ENCODE data around the gene PTMS. TPM values are rescaled to one million over a fixed set of nuclear protein-coding genes. Genes with fewer than 3 reads are reported as not detected.

PTMS gene
- total and polyA plus RNA-seq, 2 of the 13 experiments (the other 11 are each of a cell fraction or from before 2014, with no cell fraction given), result 40.5 to 82.4 TPM

DNA sequence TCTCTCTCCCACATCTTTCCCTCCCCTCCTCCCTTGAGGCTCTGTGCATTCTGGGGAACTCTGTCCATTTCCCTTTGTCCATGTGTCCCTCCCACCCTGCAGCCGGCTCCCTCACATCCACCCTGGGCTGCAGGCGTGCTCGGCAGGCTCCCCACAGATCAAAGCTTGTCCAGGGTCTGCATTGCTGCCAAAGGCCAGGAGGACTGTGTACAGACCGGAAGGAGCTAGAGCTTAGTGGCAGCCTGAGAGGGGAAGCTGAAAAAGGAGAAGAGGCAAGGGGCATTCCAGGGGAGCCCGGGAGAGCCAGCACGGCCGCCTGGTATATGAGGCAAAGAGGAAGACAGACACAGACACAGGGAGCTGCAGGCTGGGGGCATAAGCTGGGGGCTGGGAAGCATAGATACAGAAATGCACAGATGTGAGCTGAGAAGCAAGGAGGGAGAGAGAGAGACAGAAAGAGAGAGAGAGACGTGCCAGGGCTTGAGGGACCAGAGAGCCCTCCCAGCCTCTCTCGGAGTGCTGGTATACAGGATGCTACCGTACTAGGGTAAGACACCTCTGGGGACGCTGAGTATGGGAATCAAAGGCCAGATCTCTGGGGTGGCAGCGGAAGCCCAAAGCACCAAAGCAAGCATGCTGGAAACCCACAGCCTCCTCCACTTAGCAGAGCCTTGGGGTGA lies 26.5 kb downstream of the PTMS start (continued):
- TF ChIP-seq RFX3 (CRISPR knock-in tag; IDR thresholded peaks at IDR 0.05), result no peak
- peak; percentile 53; the same call in 1 of the 2 replicates for TF ChIP-seq ZNF232 (CRISPR knock-in tag; IDR thresholded peaks at IDR 0.05; ENCODE audit: borderline replicate concordance)
- no peak for TF ChIP-seq MAFG (CRISPR knock-in tag; IDR thresholded peaks at IDR 0.05)
- TF ChIP-seq KDM2A (CRISPR knock-in tag; IDR thresholded peaks at IDR 0.05; ENCODE audit: borderline replicate concordance, low read depth), result peak; percentile 77
- no peak for TF ChIP-seq ZFYVE20 (CRISPR knock-in tag; IDR thresholded peaks at IDR 0.05; ENCODE audit: borderline replicate concordance, low read depth)
- TF ChIP-seq, protein P1, sequence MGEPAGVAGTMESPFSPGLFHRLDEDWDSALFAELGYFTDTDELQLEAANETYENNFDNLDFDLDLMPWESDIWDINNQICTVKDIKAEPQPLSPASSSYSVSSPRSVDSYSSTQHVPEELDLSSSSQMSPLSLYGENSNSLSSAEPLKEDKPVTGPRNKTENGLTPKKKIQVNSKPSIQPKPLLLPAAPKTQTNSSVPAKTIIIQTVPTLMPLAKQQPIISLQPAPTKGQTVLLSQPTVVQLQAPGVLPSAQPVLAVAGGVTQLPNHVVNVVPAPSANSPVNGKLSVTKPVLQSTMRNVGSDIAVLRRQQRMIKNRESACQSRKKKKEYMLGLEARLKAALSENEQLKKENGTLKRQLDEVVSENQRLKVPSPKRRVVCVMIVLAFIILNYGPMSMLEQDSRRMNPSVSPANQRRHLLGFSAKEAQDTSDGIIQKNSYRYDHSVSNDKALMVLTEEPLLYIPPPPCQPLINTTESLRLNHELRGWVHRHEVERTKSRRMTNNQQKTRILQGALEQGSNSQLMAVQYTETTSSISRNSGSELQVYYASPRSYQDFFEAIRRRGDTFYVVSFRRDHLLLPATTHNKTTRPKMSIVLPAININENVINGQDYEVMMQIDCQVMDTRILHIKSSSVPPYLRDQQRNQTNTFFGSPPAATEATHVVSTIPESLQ (CRISPR knock-in tag; conservative IDR thresholded peaks at IDR 0.05), result no peak
- 0 out of 2 replicates have a peak, but pooled peaks have one; percentile 6 for TF ChIP-seq FOSL2 (CRISPR knock-in tag; IDR thresholded peaks at IDR 0.05)
- no peak; the same call in 1 of the 2 replicates for TF ChIP-seq RCOR2 (CRISPR knock-in tag; IDR thresholded peaks at IDR 0.05)
- peak in 1 of 2 experiments; percentile 59; a peak in 2 of 4 replicates for TF ChIP-seq POLR2A (IDR thresholded peaks at IDR 0.05; ENCODE audit: insufficient read depth in 1 of 2, low read depth in 2 of 2, low read length in 2 of 2)
- TF ChIP-seq, protein P2, sequence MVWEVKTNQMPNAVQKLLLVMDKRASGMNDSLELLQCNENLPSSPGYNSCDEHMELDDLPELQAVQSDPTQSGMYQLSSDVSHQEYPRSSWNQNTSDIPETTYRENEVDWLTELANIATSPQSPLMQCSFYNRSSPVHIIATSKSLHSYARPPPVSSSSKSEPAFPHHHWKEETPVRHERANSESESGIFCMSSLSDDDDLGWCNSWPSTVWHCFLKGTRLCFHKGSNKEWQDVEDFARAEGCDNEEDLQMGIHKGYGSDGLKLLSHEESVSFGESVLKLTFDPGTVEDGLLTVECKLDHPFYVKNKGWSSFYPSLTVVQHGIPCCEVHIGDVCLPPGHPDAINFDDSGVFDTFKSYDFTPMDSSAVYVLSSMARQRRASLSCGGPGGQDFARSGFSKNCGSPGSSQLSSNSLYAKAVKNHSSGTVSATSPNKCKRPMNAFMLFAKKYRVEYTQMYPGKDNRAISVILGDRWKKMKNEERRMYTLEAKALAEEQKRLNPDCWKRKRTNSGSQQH (CRISPR knock-in tag; IDR thresholded peaks at IDR 0.05; ENCODE audit: low read depth), result no peak
- TF ChIP-seq RARG (CRISPR knock-in tag; IDR thresholded peaks at IDR 0.05; ENCODE audit: low read depth), result no peak
- TF ChIP-seq CCDC6 (CRISPR knock-in tag; IDR thresholded peaks at IDR 0.05), result no peak
- TF ChIP-seq, protein P3, sequence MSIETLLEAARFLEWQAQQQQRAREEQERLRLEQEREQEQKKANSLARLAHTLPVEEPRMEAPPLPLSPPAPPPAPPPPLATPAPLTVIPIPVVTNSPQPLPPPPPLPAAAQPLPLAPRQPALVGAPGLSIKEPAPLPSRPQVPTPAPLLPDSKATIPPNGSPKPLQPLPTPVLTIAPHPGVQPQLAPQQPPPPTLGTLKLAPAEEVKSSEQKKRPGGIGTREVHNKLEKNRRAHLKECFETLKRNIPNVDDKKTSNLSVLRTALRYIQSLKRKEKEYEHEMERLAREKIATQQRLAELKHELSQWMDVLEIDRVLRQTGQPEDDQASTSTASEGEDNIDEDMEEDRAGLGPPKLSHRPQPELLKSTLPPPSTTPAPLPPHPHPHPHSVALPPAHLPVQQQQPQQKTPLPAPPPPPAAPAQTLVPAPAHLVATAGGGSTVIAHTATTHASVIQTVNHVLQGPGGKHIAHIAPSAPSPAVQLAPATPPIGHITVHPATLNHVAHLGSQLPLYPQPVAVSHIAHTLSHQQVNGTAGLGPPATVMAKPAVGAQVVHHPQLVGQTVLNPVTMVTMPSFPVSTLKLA (IDR thresholded peaks at IDR 0.05), result 0 out of 2 replicates have a peak, but pooled peaks have one; percentile 12
- no peak for TF ChIP-seq ZNF552 (CRISPR knock-in tag; IDR thresholded peaks at IDR 0.05; ENCODE audit: borderline replicate concordance)
- TF ChIP-seq ZBTB42 (CRISPR knock-in tag; IDR thresholded peaks at IDR 0.05), result no peak
- TF ChIP-seq FOXJ3 (CRISPR knock-in tag; IDR thresholded peaks at IDR 0.05; ENCODE audit: borderline replicate concordance), result no peak
- TF ChIP-seq ATAD3A (CRISPR knock-in tag; IDR thresholded peaks at IDR 0.05), result no peak
- TF ChIP-seq CHD4 (IDR thresholded peaks at IDR 0.05; ENCODE audit: borderline replicate concordance, low read length), result no peak
- no peak; the same call in 1 of the 2 replicates for TF ChIP-seq TCF7L2 (IDR thresholded peaks at IDR 0.05; ENCODE audit: low read depth, low read length)
- TF ChIP-seq KDM6A (CRISPR knock-in tag; IDR thresholded peaks at IDR 0.05; ENCODE audit: low read depth), result peak; percentile 82
- no peak for TF ChIP-seq ZFP62 (CRISPR knock-in tag; IDR thresholded peaks at IDR 0.05)
- no peak for TF ChIP-seq ESRRA (CRISPR knock-in tag; IDR thresholded peaks at IDR 0.05; ENCODE audit: low read depth)
- TF ChIP-seq, protein P4, sequence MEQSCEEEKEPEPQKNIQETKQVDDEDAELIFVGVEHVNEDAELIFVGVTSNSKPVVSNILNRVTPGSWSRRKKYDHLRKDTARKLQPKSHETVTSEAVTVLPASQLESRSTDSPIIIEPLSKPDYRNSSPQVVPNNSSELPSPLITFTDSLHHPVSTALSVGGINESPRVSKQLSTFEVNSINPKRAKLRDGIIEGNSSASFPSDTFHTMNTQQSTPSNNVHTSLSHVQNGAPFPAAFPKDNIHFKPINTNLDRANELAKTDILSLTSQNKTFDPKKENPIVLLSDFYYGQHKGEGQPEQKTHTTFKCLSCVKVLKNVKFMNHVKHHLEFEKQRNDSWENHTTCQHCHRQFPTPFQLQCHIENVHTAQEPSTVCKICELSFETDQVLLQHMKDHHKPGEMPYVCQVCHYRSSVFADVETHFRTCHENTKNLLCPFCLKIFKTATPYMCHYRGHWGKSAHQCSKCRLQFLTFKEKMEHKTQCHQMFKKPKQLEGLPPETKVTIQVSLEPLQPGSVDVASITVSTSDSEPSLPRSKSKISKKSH (CRISPR knock-in tag; IDR thresholded peaks at IDR 0.05; ENCODE audit: borderline replicate concordance), result peak; percentile 73; the same call in 1 of the 2 replicates
- TF ChIP-seq ZSCAN21 (CRISPR knock-in tag; IDR thresholded peaks at IDR 0.05; ENCODE audit: borderline replicate concordance), result peak; percentile 91
- TF ChIP-seq NR2C2 (CRISPR knock-in tag; IDR thresholded peaks at IDR 0.05; ENCODE audit: borderline replicate concordance), result no peak

Data from HepG2 (cell line).